IPS-18c (cell line): ENCODE data around the gene ACSM5.

Experiments
- H3K4me3 ChIP-seq: 2 replicates; pipeline ENCODE4 v1.7.0; 2013; ENCODE audit warnings: low read depth, mild to moderate bottlenecking, low read length, moderate library complexity; ENCODE audit not compliant: insufficient read depth
- H3K9me3 ChIP-seq: one replicate; pipeline ENCODE4 v1.6.1; 2013; ENCODE audit warnings: mild to moderate bottlenecking, low read length, moderate library complexity; ENCODE audit not compliant: control insufficient read depth, insufficient read depth

ACSM5 gene, protein sequence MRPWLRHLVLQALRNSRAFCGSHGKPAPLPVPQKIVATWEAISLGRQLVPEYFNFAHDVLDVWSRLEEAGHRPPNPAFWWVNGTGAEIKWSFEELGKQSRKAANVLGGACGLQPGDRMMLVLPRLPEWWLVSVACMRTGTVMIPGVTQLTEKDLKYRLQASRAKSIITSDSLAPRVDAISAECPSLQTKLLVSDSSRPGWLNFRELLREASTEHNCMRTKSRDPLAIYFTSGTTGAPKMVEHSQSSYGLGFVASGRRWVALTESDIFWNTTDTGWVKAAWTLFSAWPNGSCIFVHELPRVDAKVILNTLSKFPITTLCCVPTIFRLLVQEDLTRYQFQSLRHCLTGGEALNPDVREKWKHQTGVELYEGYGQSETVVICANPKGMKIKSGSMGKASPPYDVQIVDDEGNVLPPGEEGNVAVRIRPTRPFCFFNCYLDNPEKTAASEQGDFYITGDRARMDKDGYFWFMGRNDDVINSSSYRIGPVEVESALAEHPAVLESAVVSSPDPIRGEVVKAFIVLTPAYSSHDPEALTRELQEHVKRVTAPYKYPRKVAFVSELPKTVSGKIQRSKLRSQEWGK

GRCh38 chr16:20409398-20410120 lies at the start of gene ACSM5:
Gene ACSM5 (plus strand): TSS chr16:20409534. CDS start chr16:20411485, 1,951 bp downstream.
- Histone ChIP-seq H3K4me3 (no peak within 1 kb of the TSS), H3K9me3 (no peaks in the 10 kb centered on the region)

- Histone ChIP-seq H3K4me3 (no peak overlapping the region), H3K9me3 (peaks cover 2% of the 10 kb centered on the region)
These were observed 49.3 kb upstream of the ACSM5 start for GRCh38 chr16:20359997-20360396.

DNA sequence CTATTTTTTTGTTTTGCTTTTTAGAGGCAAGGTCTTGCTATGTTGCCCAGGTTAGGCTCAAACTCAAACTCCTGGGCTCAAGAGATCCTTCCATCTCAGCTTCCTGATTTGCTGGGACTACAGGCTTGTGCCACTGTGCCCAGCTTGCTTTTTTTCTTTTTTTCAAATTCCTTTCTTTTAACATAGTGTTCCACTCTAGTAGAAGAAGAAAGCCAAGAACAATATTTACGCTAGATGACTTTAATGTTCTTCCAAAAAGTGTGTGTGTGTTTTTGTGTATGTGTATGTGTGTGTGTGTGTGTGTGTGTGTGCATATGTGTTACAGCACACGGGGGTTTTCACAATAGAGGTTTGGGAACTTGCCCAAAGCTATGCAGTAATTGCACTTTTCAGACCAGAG lies 46.1 kb upstream of the ACSM5 start:
- no peaks in the 10 kb centered on the region for H3K9me3 ChIP-seq
- H3K4me3 ChIP-seq, result no peak overlapping the region

- H3K4me3 ChIP-seq, result no peak overlapping the region
- peaks cover 2% of the 10 kb centered on the region for H3K9me3 ChIP-seq
These were observed 45.3 kb upstream of the ACSM5 start for GRCh38 chr16:20364051-20364450.

GRCh38 chr16:20369452-20370054 lies 39.8 kb upstream of the ACSM5 start:
- Histone ChIP-seq H3K9me3 (peaks cover 2% of the 10 kb centered on the region), H3K4me3 (no peak overlapping the region)

DNA sequence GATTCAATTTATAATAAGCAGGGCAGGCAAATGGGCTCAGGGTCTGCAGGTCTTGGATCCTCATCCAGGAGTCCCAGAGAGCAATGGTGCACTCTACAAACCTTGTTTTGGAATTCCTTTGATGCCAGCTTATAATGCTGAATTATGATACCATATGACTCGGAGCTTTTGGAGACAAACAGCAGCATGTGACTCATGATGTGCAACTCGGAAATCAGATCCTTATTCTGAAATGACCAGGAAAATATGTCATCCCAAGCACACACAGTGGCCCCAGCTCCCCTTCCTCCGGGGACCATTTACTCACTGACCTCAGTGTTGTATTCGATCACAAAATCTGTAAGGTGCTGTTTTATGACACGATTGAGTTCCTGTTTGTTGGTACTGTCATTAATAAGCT lies 36.6 kb upstream of the ACSM5 start:
- peaks cover 2% of the 10 kb centered on the region for H3K9me3 ChIP-seq
- no peak overlapping the region for H3K4me3 ChIP-seq

- Histone ChIP-seq H3K4me3 (no peak overlapping the region), H3K9me3 (no peaks in the 10 kb centered on the region)
These were observed 32.2 kb upstream of the ACSM5 start for GRCh38 chr16:20377181-20377580.

DNA sequence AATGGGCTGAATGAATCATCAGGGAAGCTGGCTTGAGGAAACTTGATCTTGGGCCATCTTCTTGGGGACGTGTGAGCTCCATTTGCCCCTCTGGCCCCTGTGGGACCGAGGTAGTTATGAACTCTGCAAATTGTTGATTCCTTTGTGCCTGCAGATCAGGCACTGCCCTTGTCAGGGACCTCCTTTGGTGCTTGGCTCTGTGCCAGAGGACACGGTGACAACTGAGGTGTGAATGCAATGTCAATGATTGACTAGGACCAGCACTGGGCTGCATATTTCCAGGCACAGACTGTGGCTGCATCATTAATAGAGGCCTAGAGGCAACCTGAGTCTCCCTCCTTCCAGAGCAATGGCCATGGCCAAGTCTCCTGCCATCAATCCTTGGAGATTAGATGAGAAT lies 28.6 kb upstream of the ACSM5 start:
- no peak overlapping the region for H3K4me3 ChIP-seq
- H3K9me3 ChIP-seq, result no peaks in the 10 kb centered on the region

- Histone ChIP-seq H3K4me3 (no peak overlapping the region), H3K9me3 (no peaks in the 10 kb centered on the region)
These were observed 27.0 kb upstream of the ACSM5 start for GRCh38 chr16:20382202-20382948.

DNA sequence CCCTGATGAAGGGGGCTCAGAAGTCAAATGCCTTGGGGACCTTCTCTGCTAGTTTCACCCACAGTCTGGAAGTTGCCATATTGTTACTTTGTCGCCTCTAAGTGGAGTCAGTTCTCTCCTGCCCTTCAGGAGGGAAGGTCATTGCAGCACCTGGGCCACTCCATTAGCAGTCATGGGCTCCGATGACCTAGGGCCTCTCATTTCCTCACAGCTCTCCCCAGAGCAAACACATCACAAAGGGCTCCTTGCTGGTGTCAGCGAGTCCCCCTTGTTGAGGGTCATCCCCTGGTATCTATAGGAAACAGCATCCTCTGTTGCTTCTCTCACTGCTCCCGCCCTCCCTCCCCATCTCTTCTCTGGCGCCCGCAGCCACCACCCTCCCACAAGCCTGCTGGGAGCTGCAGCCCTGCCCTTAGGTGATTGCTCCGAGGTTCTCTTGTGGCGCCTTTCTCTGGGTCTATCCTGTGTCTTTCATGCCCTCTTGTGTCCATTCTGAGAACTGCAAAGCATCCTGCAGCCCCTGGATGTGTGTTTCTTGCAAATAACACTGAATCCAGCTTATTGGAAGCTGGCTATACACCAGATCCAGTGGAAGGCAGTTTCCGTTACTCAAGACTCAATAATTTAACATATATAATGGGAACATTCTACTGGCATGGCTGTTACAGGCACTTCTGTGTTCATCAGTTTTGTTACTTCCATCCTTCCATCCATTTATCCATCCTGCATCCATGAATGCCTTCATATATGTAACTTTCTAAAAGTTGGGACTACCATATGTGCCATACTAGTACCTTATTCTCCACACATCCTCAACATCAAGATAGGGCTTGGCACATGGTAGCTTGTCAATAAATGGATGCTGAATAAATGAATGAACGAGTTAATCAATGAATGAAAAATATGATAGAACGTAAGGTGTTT lies 26.0 kb upstream of the ACSM5 start:
- H3K9me3 ChIP-seq, result no peaks in the 10 kb centered on the region
- no peak overlapping the region for H3K4me3 ChIP-seq

DNA sequence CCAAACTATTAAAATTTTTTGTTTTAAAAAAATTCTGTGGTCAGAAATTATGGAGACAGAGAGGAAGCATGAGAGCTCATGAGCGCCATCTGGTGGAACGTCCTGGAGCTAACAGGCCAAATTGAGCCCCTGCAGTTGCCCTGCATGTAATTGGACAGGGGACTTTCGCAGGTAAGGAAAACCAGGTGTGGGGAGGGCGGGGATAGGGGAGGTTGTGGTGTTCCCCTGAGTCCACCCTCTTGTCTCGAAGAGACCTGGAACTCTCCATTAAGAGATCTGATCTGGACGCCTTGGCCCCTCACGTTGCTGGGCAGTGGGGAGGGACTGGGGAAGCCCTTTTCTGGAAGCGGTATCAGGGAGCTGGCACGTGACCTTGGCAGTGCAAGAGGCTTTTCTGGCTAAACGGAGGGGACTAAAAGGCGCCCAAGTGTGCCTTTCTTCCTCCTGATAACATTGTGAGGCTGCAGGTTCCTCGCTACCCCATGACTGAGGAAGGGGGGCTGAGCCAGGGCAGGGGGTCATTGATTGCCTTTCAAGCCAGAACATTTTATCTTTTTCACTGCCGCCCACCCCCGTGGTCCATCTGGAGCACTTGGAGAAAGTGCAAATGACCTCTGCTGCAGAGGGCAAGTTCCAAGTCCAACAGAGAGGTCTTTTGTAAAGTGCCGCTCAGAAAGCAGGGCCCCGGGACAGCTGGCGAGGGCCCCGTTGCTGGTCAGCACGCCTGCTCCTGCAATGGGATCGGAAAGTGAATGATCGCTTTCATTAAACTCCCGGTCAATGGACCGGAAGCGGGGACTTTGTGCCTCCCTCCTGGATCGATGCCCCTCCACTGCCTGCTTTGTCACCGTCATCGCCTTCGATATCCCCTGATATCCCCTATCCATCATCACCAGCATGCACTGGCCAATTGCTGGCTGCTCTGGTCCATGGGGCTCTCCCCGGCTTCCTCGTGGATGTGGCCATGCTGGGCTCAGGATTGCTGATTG lies 23.2 kb upstream of the ACSM5 start:
- H3K9me3 ChIP-seq, result no peaks in the 10 kb centered on the region
- peak overlapping the region; percentile 42; the same call in 1 of the 2 replicates for H3K4me3 ChIP-seq

DNA sequence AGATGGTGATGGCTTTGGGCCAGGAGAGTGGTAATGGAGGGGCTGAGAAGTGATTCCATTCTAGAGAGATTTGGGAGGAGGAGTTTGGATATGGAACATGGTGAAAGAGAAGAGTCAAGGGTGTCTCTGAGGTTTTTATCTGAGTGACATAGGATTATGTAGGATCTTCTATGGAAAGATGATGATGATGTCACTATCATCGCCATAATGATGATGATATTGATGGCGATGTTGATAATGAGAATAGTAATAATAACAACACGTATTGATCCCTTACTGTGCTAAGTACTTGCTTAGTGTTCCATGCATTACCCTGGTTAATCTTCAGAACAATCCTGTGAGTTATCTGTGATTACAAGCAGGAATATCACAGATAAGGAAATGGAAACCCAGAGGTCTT lies 21.4 kb upstream of the ACSM5 start:
- H3K4me3 ChIP-seq, result no peak overlapping the region
- H3K9me3 ChIP-seq, result no peaks in the 10 kb centered on the region

- H3K4me3 ChIP-seq, result no peak overlapping the region
- H3K9me3 ChIP-seq, result no peaks in the 10 kb centered on the region
These were observed 20.5 kb upstream of the ACSM5 start for GRCh38 chr16:20388854-20389253.

GRCh38 chr16:20391045-20391444 lies 18.3 kb upstream of the ACSM5 start:
- H3K4me3 ChIP-seq, result no peak overlapping the region
- no peaks in the 10 kb centered on the region for H3K9me3 ChIP-seq
